HepG2 (cell line): ENCODE measurements around the gene RPTOR. TPM values are rescaled to one million over a fixed set of nuclear protein-coding genes. Genes with fewer than 3 reads are reported as not detected.

Experiments
- ATAC-seq: fragments of 200-7000 bp; cut with Tn5 transposase; 3 replicates; pipeline ENCODE4 v1.9.1; 2020; ENCODE audit warnings: mild to moderate bottlenecking, moderate library complexity
- BruUV-seq: library from RNA; stranded (reverse); fragments of 400-500 nt; replicated peaks from 2 replicates; lab custom pipeline; 2021; lab: Mats Ljungman, UMichigan
- CTCF ChIA-PET: fragments of 300-600 bp; formaldehyde crosslinking; extraction: SDS; loops from one replicate; lab custom pipeline; 2021; ENCODE audit warnings: low total read pairs, inconsistent platforms, low intra/inter-chr PET ratio; lab: Yijun Ruan, JAX
- POLR2A ChIA-PET: fragments of 350-600 bp; sonication (Branson Sonifier 250); formaldehyde crosslinking; loops from one replicate; lab custom pipeline; 2020; ENCODE audit warnings: antibody characterized with exemption, inconsistent platforms; lab: Yijun Ruan, JAX
- DNase-seq: peaks from one replicate; pipeline ENCODE4 v3.0.0-alpha.2; 2015; ENCODE audit warnings: low spot score
- FAIRE-seq: peaks from 3 replicates; lab custom pipeline; 2011; peaks lifted over from hg19 to GRCh38; lab: Jason Lieb, UNC
- H2AFZ ChIP-seq: one replicate; pipeline ENCODE4 v1.6.1; 2011; ENCODE audit warnings: low read length, inconsistent platforms
- H3K27ac ChIP-seq: fragments of 300-600 bp; 3 replicates; pipeline ENCODE4 v1.8.0; 2011; ENCODE audit warnings: mixed run types, mild to moderate bottlenecking, mixed read lengths, low read length, inconsistent platforms; ENCODE audit not compliant: insufficient read depth; ENCODE audit errors: extremely low read length
- H3K27me3 ChIP-seq, 2 experiments: fragments of 200-600 bp in 1 of 2; 2 replicates in 1 of 2; 3 replicates in 1 of 2; pipeline versions ENCODE4 v1.6.0 to v1.8.0; 2011; ENCODE audit warnings: low read length in 2 of 2, mild to moderate bottlenecking in 2 of 2, moderate library complexity in 2 of 2, inconsistent platforms in 1 of 2; ENCODE audit not compliant: insufficient read depth in 2 of 2, control insufficient read depth in 1 of 2
- H3K36me3 ChIP-seq, 2 experiments: fragments of 200-600 bp in 1 of 2; replicated peaks in 1 of 2; 2 replicates in 1 of 2; 3 replicates in 1 of 2; pipeline versions ENCODE4 v1.5.1 to v1.8.0; 2011; ENCODE audit warnings: low read length in 2 of 2, inconsistent platforms in 1 of 2; ENCODE audit not compliant: insufficient read depth in 2 of 2, control insufficient read depth in 1 of 2
- H3K4me1 ChIP-seq: 2 replicates; pipeline ENCODE4 v1.5.1; 2012; ENCODE audit warnings: low read length, inconsistent platforms; ENCODE audit not compliant: insufficient read depth
- H3K4me2 ChIP-seq: 2 replicates; pipeline ENCODE4 v1.6.0; 2011; ENCODE audit warnings: low read depth, low read length, inconsistent platforms
- H3K4me3 ChIP-seq, 3 experiments: fragments of 200-600 bp in 1 of 3; sonication (generic), shearing (Covaris generic) in 1 of 3; replicated peaks in 1 of 3; 2 replicates each; pipeline ENCODE4 v1.5.1; 2011 to 2016; ENCODE audit warnings: low read length in 3 of 3, inconsistent platforms in 2 of 3, low read depth in 2 of 3, mild to moderate bottlenecking in 2 of 3, control low read depth in 1 of 3, mixed read lengths in 1 of 3; ENCODE audit not compliant: insufficient read depth in 1 of 3
- H3K79me2 ChIP-seq: one replicate; pipeline ENCODE4 v1.6.1; 2011; ENCODE audit warnings: low read length, inconsistent platforms; ENCODE audit not compliant: insufficient read depth
- H3K9ac ChIP-seq: 2 replicates; pipeline ENCODE4 v1.6.0; 2011; ENCODE audit warnings: mild to moderate bottlenecking, low read depth, low read length, inconsistent platforms; ENCODE audit not compliant: insufficient read depth
- H3K9me3 ChIP-seq: 2 replicates; pipeline ENCODE4 v1.5.1; 2012; ENCODE audit warnings: mild to moderate bottlenecking, low read length
- H4K20me1 ChIP-seq: 2 replicates; pipeline ENCODE4 v1.6.0; 2011; ENCODE audit warnings: inconsistent platforms, mild to moderate bottlenecking, low read length, moderate library complexity; ENCODE audit not compliant: insufficient read depth
- ATRX ChIP-seq: sonication (generic); formaldehyde crosslinking; IDR thresholded peaks from 2 replicates; pipeline ENCODE4 v1.4.0; 2020; ENCODE audit warnings: missing genetic modification reagents, borderline replicate concordance
- RBM22 ChIP-seq: fragments of 200-400 bp; formaldehyde crosslinking; optimal IDR thresholded peaks from 2 replicates; pipeline ENCODE3; 2017; ENCODE audit warnings: mild to moderate bottlenecking, low read length, moderate library complexity
- ZNF883 ChIP-seq: sonication (generic); formaldehyde crosslinking; IDR thresholded peaks from 2 replicates; pipeline ENCODE4 v1.5.1; 2020; ENCODE audit warnings: mild to moderate bottlenecking, missing genetic modification reagents; ENCODE audit errors: not compliant biosample characterization
- WGBS: methylation state at CpG from one replicate; pipeline ENCODE4 v1.1.6; 2017; ENCODE audit warnings: low lambda C conversion rate; 5-methylcytosine and 5-hydroxymethylcytosine counted together
- in situ Hi-C: cut with HindIII; loops from 2 replicates; pipeline ENCODE4 v1.10.0; 2017; ENCODE audit warnings: low pct_unique_long_range_greater_than_20kb; ENCODE audit not compliant: extremely low pct_ligation_motif_present
- intact Hi-C: fragments of 100-400 bp; cut with micrococcal nuclease; formaldehyde crosslinking; loops from one replicate; pipeline ENCODE4 v1.10.0; 2022; ENCODE audit not compliant: unreplicated experiment
- polyA plus RNA-seq, 8 experiments: library from polyadenylated mRNA; depleted of rRNA in 3 of 8; stranded (reverse) in 7 of 8; unstranded in 1 of 8; fragments of >200 nt; fragmentation: Illumina TruSeq in 4 of 8; extraction: Trizol in 4 of 8; gene quantifications; 2 replicates each; pipeline versions ENCODE4 v1.2.1 to v1.2.3, GENCODE V29; 2011 to 2016; ENCODE audit warnings: low read depth in 4 of 8, missing spikeins in 1 of 8, mixed read lengths in 1 of 8; ENCODE audit not compliant: insufficient read depth in 1 of 8
- total RNA-seq, 5 experiments: library from RNA; depleted of rRNA; stranded (reverse); fragments of >200 nt; fragmentation: Illumina TruSeq; extraction: Trizol; gene quantifications; 2 replicates each; pipeline ENCODE4 v1.2.3, GENCODE V29; 2016; ENCODE audit warnings: low read depth in 1 of 5
- TF ChIP-seq, protein P1 (sequence below): sonication (generic); formaldehyde crosslinking; IDR thresholded peaks from 2 replicates; pipeline ENCODE4 v1.9.0; 2021; ENCODE audit warnings: missing genetic modification reagents, borderline replicate concordance

Gene RPTOR
- total and polyA plus RNA-seq, 2 of the 13 experiments (the other 11 are each of a cell fraction or from before 2014, with no cell fraction given): 6.6 to 25.3 TPM

DNA sequence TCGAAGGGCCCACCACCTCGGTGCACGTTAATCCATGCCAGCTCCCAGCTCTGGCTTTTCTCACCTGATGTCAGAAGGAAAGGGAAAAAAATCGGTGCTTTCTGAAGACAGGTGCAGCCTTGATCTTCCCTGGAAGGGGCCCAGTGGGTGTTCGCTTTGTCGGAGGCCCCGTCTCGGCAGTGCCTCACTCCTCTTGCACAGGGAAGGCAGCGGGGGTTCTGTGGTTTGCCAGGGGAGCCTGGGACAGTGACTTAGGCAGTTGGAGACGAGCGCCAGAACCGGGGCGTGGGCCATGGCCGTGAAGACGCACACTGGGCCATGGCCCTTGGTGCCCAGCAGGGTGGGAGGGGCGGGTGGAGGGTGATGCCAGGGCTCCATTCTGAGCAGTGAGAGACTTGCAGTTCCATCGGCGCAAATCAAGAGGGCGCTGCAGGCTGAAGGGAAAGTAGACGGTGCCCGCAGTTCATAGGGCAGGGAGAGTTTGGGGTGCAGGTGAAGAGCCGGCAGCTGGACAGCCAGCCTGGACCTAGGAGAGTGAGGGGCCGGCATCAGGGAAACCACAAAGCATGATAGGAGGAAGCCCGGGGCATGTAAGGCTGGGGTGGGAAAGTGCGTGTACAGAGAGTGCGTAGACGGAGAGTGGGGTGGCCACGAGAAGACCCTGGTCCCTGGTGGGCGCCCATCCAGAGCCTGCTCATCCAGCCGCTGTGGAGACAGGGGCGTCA lies 345.7 kb downstream of the RPTOR start:
- DNase-seq (no peak), FAIRE-seq (no peak), ATAC-seq (no peak)
- intact Hi-C loops: no loop called here
- ChIA-PET CTCF (no interaction called here), POLR2A (no interaction called here)
- 95% methylated on average over 27 of the region's 31 CpGs for WGBS
- no peak overlapping the region for H3K4me2 ChIP-seq
- H3K9me3 ChIP-seq: no peaks in the 10 kb centered on the region
- no peak overlapping the region for H3K4me3 ChIP-seq
- H3K27ac ChIP-seq: no peak overlapping the region
- TF ChIP-seq, protein P1, sequence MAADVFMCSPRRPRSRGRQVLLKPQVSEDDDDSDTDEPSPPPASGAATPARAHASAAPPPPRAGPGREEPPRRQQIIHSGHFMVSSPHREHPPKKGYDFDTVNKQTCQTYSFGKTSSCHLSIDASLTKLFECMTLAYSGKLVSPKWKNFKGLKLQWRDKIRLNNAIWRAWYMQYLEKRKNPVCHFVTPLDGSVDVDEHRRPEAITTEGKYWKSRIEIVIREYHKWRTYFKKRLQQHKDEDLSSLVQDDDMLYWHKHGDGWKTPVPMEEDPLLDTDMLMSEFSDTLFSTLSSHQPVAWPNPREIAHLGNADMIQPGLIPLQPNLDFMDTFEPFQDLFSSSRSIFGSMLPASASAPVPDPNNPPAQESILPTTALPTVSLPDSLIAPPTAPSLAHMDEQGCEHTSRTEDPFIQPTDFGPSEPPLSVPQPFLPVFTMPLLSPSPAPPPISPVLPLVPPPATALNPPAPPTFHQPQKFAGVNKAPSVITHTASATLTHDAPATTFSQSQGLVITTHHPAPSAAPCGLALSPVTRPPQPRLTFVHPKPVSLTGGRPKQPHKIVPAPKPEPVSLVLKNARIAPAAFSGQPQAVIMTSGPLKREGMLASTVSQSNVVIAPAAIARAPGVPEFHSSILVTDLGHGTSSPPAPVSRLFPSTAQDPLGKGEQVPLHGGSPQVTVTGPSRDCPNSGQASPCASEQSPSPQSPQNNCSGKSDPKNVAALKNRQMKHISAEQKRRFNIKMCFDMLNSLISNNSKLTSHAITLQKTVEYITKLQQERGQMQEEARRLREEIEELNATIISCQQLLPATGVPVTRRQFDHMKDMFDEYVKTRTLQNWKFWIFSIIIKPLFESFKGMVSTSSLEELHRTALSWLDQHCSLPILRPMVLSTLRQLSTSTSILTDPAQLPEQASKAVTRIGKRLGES (CRISPR knock-in tag): no peak
- TF ChIP-seq ZNF883 (CRISPR knock-in tag): peak; percentile 23
- no peak overlapping the region for H3K9ac ChIP-seq
- in situ Hi-C loops: no loop called here
- H3K27me3 ChIP-seq: no peaks in the 10 kb centered on the region
- no peak overlapping the region for H2AFZ ChIP-seq
- H4K20me1 ChIP-seq: no peaks in the 10 kb centered on the region
- H3K36me3 ChIP-seq: peaks cover 36 to 77% of the 10 kb centered on the region in 2 experiments
- H3K4me1 ChIP-seq: no peaks in the 10 kb centered on the region
- BruUV-seq: no TSS peak
- H3K79me2 ChIP-seq: no peaks in the 10 kb centered on the region

DNA sequence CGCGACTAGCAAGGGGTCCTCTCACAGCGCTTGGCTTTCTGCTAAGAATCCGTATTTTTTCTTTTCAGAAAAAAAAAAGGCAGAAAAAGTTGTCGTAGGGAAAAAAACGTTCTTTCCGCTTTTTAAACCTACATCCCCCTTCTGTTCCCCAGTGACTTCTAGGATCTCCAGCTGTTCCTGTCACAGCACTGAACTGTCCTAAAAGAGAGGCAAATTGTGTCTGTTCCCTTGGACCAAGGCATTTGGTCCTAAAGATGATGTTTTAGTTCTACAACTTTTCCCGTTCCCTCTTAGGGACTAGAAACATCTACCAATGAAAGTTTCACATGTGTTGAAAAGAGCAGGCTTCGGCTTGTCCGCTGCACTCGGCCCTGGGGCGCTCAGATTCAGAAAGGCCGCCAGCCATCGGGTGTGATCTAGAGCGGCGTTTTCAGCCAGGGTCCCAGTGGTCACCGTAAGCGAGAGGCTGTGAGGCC lies 346.3 kb downstream of the RPTOR start:
- FAIRE-seq (no peak), ATAC-seq (no peak), DNase-seq (no peak)
- Histone ChIP-seq H3K27ac (no peak overlapping the region), H3K9me3 (no peaks in the 10 kb centered on the region), H2AFZ (no peak overlapping the region), H3K36me3 (peaks cover 38 to 80% of the 10 kb centered on the region in 2 experiments), H3K27me3 (no peaks in the 10 kb centered on the region), H4K20me1 (no peaks in the 10 kb centered on the region), H3K4me1 (no peaks in the 10 kb centered on the region), H3K4me3 (no peak overlapping the region), H3K79me2 (no peaks in the 10 kb centered on the region), H3K4me2 (no peak overlapping the region), H3K9ac (no peak overlapping the region)
- intact Hi-C loops (no loop called here), in situ Hi-C loops (no loop called here)
- peak; percentile 12 for TF ChIP-seq RBM22
- no peak for TF ChIP-seq ATRX (CRISPR knock-in tag)
- ChIA-PET POLR2A (no interaction called here), CTCF (no interaction called here)
- WGBS: 82% methylated on average over 18 of the region's 18 CpGs
- BruUV-seq: no TSS peak
